NCI-H187 treated with DMSO at 0.1 percent for 48 hours (cell line): ENCODE measurements around the gene ARMH3.

Source experiments
- DNase-seq: peaks from one replicate; lab custom pipeline; 2025; lab: John Stamatoyannopoulos, UW

ARMH3 gene

GRCh38 chr10:101830322-101831168, 225.4 kb downstream of the ARMH3 start:
- DNase-seq: peak; percentile 52

DNA sequence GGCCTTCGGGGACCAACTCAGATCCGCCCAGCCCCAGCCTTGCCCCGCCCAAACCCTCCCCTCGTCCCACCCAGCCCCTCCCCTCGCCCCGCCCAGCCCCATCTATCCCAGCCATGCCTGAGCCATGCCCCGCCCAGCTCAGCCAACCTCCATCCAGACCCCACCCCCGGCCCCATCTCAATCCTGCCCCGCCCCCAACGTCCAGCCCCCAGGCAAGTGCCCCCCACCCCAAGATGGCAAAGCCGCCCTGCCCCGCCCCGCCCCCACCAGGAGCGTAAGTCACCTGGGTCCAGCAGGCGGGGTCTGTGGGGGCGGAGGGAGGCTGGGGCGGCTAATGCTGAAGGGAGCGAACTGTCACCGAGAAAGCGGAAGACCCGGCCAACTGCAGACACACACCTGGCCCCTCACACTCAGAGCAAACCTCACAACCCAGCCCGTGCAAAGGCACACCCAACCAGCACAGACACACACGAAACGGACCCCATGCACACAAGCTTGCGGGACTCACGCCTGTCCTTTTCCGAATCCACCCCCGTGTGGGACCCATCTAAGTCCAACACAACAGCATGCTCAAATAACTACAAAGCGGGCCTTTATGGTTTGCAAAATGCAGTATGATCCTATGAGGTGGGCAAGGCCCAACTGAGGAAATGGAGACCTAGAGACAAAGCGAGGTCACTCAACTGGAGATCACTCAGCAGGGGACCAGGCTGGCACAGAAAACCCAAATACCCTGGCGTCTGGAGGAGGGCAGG, 226.2 kb downstream of the ARMH3 start:
- no peak for DNase-seq

- no peak for DNase-seq
Measured at GRCh38 chr10:101828766-101829551, 227.0 kb downstream of the ARMH3 start.

DNA sequence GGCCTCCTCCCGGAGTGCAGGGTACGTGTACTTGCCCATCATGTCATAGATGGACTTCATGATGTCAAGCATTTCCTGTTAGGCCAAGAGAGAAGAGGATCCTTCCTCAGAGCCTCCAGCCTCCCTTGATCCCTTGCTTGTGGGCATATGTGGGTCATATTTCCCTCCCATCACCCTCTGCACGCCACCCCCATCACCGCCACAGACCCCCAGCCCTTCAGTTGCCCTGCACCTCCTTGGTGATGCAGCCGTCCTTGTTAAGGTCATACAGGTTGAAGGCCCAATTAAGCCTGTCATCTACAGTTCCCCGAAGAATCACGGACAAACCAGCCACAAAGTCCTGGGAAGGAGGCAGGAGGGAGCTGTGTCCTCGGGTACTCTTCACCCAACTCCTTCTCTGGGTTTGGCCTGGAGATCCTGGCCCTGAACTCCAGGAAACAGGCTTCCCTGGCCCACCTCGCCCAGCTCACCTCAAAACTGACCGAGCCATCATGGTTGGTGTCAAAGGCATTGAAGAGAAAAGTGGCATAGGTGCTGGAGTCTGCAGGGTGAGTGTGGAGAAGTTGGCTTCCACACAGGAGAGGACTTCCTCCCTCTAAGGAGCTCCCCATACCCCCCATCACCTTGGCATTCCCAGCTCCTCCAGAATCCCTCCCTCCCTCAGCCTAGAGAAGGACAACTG, 227.9 kb downstream of the ARMH3 start:
- no peak for DNase-seq

- no peak for DNase-seq
Measured at GRCh38 chr10:101826852-101827434, 229.0 kb downstream of the ARMH3 start.

DNA sequence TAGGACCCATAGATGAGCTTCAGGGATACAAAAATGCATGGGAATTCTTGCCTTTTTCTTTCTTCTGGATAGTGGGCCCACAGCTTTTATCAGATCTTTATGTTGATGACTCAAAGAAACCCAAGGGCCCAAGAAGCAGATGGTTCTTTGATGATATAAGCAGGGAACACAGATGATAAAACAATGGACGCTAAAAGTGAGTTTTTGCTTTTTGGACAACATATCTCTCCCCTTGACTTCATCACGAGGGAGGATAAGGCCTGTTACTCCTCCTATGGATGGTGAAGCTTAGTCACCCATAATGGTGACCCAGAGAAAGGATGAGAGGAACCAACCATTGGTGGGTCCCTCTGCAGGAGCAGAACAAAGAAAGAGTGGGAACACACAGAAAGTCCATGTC, 231.2 kb downstream of the ARMH3 start:
- DNase-seq: no peak

GRCh38 chr10:101818872-101819633, 236.9 kb downstream of the ARMH3 start:
- no peak for DNase-seq

DNA sequence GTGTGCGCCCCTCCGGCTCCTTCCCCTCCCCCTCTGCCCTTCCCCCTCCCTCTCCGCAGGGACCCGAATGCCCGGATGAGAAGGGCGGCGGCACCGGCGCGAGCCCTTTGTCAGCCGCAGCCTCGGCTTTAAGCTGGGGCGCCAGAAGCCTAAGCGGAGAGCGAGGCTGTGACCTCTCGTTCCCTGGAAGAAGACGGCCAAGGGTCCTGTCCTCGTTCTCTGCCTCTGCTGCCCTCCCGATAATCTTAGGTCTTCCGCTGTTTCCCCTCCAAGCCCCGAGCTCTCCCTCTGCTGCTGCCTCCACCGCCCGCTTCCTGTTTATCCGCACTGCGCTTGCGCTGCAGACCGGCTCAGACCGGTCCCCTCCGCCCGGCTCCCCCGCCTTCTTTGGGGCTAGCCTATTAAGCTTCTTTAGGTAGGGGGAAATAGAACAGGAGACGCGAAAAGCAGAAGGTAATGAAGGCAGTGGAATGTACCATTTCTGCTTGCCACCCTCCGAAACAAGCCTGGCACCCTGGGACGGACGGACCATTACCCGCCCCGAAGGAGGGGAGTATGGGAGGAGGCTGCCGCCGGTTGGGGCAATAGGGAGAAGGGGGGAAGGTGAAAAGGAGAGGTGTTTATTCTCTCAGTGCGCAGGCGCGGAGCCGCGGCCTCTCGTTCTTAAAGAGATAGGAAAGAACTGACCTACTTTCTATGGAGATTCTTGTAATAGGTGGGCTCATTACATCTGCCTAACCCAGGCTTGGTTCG, 237.7 kb downstream of the ARMH3 start, which contains the start of gene OGA:
OGA (minus strand) TSS at position 326 of the 753 bp plus-strand sequence. CDS start 422 bp downstream, outside the sequence.
- DNase-seq: peak; percentile 85

DNA sequence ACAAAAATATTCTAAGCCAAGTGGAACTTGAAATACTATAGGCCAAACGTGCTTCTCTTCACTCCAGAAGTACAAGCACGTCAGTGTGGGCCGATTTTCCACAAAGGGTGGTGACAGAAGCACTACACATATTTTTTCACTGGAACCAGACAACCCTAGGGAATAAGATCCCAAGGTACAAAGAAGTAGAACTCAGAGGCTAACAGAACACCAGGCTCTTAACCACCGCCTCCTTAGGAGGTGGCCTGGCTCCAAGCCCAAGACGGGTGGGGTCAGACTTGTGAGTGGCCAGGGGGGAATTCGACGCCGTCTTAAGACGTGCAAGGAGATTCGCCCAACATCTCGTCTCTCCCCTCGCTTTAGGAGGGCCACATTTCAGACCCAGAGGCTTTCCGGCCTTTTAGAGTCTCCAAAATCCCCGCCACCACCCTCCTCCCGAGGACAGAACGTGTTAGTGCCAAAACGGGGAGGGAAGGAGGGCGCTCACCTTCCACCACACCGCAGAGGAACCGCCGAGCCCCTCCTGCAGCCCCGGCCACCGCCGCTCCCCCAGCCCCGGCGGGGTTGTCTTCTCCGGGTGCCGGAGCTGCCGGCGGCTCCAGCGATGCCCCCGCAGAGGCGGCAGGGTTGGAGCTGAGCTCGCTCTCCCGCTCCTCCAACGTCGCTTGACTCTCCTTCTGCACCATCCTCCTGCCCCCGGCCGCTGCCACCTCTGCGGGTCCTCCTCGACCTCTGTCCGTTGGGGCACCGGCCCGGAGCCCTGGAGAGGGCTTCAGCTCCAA, 238.4 kb downstream of the ARMH3 start:
- no peak for DNase-seq

DNA sequence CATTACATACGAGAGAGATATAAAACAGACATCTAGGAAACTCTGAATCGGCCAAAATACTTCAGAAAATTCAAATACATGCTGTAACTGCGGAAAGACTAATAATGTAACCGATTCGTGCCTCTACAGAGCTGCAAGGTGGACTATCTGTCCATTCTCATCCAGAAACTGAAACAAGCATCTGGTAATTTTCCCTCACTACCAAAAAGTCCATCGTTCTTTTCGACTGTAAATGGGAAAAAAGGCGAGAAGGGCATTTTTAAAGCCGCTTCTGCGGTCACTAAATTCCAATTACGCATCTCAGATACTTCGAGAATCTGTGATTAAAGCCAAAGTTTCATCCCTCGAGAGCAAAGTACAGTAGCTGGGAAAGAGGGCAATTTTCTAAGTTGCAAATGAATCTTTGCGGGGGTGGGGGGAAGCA, 239.0 kb downstream of the ARMH3 start:
- no peak for DNase-seq

DNA sequence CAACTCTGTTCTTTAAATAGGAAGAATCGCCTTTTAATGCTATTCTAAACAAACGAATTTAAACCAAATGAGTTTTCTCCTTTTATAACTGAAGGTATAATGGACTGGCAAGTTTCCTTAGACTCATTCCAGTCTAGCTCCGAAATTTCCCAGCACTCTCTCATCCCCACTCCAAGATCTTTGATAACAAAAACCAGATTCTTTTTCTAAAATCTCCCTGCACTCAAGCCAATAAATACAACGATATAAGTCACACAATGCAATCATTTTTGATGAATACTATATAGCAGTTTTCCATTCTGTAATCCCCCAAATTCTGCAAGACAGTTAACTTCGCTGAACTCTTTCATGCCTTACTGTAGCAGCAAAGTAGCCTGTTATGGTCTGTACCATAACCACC, 239.6 kb downstream of the ARMH3 start:
- no peak for DNase-seq

GRCh38 chr10:101814466-101815071, 241.4 kb downstream of the ARMH3 start:
- DNase-seq: peak; percentile 20

DNA sequence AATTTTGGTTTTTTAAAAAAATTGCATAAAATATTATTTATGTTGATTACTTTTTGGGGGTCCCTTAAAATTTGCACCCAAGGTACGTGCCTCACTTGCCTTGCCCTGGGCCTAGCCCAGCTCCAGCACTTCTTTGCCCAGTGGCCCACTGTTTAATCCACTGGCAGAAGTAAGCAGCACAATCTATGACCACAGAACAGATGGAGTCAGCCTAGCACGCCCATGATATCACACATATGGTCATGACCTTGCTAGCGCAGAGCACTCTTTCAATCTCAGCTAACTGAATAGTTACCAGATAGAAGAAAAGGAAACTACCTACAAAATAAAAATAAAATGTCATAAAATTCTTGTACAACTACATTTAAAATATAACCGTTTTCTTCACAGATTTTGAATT, 243.4 kb downstream of the ARMH3 start:
- no peak for DNase-seq

GRCh38 chr10:101807158-101807557, 248.8 kb downstream of the ARMH3 start:
- DNase-seq: no peak

GRCh38 chr10:101803511-101803910, 252.5 kb downstream of the ARMH3 start:
- no peak for DNase-seq

DNA sequence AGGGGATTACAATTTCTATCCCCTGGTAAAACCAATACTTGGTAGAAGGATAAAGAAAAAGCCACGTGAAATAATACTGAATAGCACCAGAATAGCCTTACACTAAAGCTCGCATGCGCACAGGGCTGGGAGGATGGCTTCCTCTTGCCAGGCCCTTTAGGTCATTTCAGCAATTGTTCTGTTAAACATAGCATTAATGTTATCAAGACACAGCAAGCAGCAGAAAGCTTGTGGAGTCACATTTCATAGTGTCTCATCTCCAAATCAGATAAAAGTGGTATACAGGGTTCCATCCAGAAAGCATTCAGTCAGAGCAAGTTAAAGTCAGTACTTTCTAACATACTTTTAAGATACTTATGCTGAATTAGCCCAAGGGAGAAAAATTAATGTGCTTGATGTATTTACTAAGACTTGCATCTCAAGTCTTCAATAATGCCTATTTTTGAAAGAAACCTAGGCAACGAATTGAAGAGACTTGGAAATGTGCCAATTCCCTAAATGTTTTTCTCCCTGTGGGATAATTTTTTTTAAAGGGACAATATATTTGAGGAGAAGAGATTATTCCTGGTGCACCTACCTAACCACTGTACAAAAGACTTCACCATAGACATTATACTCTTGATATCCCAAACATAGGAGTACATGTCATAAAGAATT, 258.4 kb downstream of the ARMH3 start:
- no peak for DNase-seq
